ENCODE results near the gene MED16. TPM values are rescaled to one million over a fixed set of nuclear protein-coding genes. Genes with fewer than 3 reads are reported as not detected.
"Not testable (repeated sequence)": the region's sequence is repeated elsewhere in the genome, so short reads cannot be mapped to it uniquely, and the experiment has no call there.

The MED16 gene
- polyA plus RNA-seq, 12 donors: 26.2 to 1,072 (median 32.9) TPM

DNA sequence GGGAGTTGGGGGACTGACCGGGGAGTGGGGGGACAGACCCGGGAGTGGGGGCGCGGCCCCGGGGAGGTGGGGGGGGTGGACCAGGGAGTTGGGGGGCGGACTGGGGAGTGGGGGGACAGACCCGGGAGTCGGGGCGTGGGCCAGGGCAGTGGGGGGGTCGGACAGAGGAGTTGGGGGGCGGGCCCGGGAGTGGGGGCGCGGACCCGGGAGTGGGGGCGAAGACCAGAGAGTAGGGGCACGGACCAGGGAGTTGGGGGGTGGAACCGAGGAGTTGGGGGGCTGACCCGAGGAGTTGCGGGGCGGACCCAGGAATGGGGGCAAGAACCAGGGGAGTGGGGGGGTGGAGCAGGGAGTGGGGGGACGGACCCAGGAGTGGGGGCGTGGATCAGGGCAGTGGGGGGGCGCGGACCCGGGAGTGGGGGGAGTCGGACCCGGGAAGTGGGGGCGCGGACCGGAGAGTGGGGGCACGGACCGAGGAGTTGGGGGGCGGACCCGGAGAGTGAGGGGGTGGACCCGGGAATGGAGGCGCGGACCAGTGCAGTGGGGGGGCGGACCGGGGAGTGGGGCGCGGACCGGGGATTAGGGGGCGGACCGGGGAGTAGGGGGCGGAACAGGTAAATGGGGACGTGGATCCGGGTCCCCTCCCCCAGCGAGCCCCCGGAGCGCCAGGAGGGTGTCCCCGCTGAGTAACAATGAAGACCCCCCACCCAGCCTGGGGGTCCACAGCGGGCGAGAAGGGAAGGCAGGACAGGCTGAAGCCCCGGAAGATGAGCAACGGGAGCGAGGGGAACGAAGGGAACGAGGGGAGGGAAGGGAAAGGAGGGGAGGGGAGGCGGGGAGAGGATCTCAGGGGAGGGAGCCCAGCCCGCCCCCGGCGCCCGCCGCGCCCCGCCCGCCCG, 19.4 kb upstream of the MED16 start:
- DNase-seq: no peak

DNA sequence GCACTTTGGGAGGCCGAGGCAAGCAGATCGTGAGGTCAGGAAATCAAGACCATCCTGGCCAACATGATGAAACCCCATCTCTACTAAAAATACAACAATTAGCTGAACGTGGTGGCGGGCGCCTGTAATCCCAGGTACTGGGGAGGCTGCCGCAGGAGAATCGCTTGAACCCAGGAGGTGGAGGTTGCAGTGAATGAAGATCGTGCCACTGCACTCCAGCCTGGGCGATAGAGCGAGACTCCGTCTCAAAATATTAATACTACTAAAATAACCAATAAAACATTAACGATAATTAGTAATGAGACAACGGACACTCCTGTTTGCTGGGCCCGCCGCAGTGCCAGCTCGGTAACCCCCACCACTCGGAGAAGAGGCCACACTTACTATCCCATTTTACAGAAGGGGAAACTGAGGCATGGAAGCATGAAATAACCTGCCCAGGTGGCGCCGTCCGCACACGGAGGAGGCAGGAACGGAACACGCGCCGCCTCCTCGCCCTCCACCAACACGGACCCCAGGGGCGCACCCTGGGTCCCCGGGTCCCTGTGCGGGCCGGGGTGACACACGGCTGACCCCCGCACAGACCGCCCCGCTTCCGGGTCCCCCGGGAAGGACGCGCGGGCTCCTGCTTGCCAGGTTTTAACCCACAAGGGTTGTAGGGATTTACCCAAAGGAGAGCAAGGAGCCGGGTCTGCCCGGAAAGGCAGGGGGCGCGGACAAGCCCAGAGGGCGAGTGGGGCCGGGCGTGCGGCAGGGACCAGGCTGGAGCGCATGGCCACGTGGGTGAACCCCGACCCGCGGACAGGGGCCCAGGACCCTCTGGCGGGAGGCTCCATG, 18.4 kb upstream of the MED16 start:
- DNase-seq: no peak

DNA sequence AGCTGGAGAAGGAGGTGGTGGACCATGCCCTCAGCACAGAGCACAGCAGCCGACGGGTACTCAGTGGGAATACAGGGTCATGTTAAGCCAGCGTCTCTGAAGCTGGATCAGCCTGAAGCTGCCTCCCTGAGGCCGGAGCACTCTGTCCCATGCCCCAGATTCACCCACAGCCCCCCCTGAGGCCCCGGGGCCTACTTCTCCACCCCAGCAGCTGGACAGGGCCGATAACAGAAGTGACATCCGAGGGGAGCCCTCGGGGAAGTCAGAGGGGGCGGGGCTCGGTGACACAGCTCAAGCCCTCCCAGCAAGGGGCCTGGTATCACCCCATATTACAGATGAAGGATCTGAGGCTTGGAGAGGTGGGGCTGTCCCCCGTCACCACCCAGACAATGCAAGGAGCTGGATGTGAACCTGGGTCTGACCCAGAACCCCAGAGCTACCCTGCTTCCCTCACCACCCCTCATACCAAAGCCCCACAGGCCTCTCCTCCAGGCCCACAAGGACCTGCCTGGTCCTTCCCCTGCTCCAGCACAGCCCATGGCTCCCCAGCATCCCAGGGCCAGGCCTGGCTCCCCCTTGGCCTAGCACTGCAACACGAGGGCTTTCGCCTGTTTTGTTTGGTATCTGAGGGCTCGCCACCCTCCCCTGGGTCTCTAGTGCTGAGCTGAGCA, 14.3 kb upstream of the MED16 start:
- no peak for DNase-seq

DNA sequence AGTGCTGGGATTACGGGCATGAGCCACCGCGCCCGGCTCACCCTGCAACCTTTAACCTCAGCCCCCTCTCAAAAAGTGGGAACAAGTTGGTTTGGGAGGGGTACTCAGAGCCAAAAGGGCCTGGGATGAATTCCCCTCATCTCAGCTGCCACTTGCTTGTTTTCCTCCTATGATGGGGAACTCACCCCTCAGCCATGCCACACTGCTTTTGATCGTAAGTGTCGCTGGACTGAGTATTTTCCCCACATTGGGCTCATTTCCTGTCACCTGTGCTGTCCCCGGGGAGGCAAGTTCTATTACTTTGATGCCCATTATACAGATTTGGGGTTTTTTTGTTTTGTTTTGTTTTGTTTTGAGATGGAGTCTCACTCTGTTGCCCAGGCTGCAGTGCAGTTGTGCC, 13.5 kb upstream of the MED16 start:
- no peak for DNase-seq

DNA sequence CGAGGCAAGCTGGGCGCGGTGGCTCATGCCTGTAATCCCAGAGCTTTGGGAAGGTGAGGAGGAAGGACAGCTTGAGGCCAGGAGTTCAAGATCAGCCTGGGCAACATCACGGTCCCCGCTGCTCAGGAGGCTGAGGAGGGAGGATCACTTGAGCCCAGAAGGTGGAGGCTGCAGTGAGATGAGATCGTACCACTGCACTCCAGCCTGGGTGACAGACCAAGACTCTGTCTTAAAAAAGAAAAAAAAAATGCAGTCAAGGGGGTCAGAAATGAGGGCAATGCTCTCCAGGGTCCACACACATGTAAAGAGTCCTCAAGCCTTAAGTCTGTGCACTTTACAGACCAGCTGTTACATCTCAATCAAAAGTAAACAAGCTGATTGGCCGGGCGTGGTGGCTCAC, 11.6 kb upstream of the MED16 start:
- DNase-seq: no peak

DNA sequence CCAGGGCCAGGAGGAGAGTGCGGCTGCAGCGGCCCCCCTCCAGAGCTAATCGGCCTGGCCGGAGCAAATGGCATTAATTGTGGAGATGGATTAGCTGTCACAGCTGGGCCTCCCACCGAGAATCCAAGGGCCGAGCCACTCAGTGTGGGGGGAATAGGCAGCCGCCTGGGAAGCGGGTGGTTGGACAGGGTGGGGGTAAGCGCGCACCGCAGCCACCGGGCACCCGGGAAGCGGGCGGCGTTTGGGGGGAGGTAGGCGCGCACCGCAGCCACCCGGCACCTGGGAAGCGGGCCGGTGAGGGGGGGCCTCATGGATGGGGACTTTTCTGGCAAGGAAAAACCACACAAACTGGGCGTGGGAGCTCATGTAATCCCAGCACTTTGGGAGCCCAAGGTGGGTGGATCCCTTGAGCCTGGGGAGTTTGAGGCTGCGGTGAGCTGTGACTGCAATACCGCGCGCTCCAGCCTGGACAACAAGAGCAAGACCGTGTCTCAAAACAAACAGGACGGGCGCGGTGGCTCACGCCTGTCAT, 10.3 kb upstream of the MED16 start:
- DNase-seq: no peak

DNA sequence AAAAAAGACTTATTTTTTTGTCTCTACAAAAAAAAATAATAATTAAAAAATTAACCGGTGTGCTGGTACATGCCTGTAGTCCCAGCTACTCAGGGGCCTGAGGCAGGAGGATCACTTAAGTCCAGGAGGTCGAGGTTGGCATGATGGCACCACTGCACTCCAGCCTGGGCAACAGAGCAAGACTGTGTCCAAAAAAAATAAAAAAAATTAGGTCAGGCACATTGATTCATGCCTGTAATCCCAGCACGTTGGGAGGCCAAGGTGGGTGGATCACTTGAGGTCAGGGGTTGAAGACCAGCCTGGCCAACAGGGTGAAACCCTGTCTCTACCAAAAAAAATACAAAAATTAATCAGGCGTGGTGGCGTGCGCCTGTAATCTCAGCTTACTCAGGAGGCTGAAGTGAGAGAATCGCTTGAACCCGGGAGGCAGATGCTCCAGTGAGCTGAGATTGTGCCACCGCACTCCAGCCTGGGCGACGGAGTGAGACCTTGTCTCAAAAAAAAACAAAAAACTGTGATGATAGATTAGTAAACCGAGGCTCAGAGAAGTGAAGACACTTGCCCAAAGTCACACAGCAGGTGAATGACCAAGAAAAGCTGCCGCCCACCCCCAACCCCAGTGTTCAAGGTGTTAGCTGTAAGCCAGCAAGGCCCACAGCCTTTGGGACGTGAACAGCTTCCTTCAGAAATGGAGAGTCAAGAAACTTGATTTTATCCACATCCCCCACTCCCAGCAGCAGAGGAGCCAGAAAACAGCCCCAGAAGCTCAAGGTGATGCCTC, 9.6 kb upstream of the MED16 start:
- no peak for DNase-seq

DNA sequence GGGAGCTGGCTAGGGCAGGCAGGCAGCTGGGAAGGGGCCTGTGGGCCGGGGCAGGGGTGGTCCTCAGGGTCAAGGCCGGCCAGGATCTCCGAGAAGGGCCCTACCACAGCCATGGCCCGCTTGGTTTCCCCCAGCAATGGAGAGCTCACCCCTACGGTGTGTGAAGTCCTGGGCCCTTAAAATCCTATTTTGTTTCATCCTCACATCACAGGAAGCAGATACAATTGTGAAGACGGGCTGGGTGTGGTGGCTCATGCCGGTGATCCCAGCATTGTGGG, 9.0 kb upstream of the MED16 start:
- no peak for DNase-seq

DNA sequence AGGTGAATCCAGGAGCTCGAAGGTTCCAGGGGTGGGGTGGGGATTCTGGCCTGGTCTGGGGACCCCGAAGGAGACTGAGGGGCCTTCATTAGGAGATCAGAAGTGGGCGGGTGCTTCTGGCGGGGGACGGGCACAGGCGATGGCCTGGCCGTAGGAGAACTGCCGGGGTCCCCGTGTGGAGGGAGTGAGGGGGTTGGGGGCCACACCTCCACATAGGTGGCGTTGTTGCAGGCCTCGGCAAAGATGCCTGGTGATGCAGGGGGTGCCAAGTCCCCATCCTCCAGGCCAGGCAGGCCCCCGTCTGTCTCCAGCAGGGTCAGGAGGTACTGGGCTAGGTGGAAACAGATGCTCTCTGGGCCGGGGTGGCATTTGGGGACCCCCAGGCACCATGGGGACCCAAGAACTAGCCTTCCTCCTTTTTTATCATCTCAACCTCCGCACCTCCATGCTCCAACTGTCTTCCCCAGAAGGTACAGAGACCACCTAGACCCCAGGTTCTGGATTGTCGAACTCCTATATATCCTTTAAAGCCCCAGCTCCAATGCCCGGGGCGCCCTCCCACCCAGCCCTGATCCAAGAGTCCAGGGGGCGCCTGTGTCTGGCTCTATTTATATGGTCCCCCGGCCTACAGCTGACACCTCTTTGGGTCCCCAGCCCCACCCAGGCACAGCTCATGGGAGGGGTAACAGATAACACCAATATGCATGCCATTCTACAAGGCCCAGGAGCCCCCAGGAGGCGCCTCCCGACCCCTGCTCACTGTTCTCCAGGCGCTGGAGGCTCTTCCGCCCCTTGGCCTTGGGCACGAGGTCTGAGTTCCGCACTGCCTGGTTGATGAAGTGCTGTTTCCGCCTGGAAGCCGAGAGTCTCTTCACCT, 8.5 kb upstream of the MED16 start:
- no peak for DNase-seq

DNA sequence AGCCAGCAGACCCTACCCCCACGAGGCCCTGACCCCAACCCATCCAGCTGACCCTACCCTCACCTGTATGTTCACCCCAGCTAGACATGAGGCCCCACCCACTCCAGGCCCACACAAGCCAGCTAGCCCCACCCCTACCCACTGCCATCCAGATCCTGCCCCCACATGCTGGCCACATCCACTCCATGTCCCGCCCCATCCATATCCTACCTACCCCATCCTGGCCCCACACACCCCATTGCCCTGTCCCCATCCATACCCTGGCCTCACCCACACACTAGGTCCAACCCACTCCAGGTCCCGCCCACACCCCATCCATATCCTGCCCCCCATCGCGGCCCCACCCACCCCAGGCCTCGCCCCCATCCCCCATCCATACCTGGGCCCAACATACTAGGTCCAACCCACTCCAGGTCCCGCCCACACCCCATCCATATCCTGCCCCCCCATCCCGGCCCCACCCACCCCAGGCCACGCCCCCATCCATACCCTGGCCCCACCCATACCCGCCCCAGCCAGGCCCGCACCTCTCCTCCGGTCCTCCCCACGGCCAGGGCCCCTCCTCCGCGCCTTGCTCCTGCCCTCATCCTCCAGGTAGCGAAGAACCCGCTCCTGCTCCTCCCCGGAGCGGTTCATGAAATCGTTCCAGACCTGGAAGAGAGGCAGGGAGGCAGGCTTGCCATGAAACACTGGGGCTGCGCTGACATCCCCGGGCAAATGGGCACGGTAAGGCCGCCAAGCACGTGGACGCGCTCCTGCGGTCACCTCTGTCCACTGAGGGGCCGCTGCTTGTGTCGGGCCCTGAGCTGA, 7.5 kb upstream of the MED16 start:
- no peak for DNase-seq

DNA sequence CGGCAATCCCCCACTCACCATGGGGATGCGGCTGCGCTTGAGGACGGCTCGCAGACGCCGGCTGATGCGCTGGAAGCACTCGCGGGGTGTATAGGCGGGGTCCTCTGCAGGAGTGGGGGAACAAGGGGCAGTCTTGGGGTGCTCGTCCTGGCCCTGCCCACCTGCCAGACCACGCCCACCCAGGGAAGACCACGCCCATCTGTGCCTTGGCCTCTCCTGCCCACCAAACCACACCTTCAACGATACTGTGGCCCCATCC, 7.0 kb upstream of the MED16 start:
- no peak for DNase-seq

DNA sequence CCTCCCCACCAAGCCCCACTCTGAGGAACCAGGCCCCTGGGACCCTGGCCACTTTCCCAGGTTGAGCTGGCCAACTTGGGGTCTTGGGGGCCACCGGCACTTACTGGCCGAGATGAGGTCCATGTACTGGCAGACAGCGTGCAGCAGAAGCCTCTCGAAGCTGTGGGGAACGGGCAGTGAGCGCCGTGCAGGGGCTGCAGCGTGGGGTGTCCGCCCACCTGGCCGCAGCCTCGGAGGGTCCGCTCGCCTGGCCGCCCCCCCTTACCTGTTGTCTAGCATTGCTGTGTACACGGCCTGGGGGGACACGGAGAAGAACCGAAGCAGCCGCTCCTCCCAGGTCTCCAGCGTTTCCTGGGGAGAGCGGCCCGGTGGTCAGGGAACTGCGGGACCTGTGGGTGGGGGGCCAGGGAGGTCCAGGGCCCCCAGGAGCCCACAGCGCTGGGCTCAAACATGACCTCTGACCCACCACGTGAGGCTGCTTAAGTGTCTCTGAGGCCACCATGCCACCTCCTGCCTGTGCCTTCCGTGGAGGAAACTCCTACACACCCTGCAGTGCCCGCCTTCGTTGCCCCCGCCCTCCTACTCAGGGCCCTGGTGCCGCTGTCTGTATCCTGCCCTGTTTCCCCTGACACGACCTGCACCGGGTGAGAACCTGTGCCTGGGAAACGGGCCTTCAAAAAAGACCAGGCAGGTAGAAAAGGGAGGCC, 6.5 kb upstream of the MED16 start:
- DNase-seq: no peak

DNA sequence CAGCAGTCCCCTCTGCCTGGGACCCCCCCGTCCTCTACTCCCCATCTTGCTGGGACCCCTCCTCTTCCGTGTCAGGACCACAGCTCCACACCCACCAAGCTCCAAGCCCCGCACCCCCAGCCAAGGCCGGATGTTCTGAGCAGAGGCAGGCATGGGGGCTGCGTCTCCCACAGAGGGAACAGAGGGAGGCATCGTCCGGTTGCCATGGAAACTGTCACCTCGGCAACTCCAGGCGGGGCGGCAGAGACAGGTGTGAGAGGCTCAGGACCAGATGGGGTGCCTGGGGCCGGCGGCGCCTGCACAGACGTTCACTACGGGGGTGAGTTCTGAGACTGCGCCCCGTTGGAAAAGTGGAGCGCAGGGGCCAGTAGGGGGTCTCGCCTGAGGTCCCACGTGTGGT, 5.7 kb upstream of the MED16 start:
- DNase-seq: no peak

DNA sequence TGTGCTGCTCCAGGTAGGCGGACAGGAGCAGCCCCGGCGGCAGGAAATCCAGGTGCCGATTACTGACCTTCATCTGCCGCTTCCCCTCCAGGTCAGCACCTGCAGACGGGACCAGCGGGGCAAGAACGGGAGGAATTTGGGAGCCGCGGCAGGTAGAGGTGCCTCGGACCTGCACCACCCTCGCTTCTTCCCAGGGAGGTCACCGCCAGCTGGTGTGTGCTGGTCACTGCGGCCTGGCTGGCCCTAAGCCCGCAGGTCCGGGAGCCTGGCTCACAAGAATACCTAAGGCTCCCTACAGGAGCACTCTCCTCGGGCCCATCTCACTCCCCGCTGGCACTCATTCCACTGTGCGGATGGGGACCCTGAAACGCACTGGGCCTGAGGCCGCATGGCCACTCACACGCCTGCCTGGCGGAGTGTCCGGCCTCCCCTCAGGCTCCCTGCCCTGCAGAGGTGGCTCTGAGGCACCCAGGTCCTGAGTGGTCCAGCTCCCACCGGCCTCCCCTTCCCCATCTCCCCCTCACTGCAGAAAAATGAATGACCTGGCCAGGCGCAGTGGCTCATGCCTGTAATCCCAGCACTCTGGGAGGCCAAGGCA, 4.6 kb upstream of the MED16 start:
- no peak for DNase-seq

DNA sequence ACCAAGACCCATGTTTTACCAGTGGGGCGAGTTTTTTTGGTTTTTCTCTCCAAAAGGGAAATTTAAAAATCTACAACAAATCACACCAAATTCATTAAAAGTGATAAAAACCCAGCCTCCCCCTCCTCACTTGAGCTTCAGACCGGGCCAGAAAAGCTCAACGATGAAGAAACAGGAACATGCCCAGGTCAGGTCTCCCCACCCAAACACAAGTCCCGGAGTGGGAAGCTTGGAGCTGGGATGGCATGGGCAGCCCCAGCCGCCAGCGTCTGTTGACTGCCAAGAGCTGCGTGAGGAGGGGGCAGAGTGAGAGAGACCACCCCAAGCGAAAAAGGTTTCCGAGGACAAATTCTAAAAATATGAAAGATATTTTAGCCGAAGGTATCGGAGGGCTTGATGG, 4.0 kb upstream of the MED16 start:
- no peak for DNase-seq

DNA sequence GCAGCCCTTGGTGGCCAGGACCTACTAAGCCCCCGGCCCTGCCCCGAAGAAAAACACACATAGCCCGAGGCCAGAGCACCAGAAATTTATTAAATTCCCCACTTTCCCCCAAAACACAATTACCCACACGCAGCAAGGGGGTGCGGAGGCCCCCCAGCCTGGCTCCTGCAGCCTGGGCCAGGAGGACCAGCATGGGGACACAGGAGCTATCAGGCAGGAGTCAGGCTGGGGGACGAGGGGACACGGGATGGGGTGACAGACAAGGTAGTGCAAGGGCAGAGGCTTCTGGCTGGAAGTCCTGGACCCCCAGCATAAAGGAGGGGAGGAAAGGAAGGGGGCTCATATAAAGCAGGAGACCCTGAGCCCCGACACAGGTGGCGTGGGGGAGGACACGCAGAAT, 3.4 kb upstream of the MED16 start:
- DNase-seq: no peak

DNA sequence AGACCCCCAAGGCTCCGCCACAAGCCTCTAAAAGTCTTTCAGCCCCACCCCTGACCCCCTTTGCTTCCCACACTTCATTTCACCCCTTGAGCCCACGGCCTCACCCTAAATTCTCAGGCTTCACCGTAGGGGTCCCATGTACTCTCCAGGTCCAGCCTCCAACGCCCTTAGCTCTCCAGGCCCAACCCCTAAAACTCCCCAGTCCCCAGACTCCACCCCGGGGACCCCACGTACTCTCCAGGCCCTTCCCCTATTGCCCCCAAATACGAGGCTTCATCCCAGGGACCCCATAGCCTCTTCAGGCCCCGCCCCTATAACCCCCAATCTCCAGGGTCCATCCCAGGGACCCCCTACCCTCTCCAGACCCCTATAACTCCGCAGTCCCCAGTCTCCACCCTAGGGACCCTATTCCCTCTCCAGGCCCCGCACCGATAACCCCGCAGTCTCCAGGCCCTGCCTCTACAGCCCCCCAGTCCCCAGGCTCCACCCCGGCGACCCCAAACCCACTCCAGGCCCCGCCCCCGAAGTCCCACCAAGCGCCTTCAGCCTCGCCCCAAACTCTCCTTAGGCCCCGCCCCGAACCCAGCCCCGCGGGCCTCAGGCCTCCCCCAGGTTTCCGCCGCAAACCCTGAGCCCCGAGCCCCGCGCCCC, 619 bp downstream of the MED16 start:
- no peak for DNase-seq

DNA sequence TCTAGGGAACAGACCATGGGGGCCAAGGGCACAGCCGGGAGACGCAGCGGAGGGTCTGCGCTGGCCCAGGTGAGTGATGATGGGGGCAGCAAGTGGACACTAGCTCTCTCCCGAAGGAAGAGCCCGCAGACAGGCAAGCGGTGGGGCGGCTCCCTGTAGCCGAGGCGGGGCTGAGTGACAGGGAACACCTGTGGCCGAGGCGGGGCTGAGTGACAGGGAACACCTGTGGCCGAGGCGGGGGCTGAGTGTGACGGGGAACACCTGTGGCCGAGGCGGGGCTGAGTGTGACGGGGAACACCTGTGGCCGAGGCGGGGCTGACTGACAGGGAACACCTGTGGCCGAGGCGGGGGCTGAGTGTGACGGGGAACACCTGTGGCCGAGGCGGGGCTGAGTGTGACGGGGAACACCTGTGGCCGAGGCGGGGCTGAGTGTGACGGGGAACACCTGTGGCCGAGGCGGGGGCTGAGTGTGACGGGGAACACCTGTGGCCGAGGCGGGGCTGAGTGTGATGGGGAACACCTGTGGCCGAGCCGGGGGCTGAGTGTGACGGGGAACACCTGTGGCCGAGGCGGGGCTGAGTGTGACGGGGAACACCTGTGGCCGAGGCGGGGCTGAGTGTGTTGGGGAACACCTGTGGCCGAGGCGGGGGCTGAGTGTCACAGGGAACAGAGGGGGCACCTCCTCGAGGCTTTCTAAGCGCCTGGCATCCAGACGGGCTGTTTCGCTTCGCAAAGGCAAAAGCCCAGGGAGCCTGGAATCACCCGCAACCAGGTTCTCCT, 1.4 kb downstream of the MED16 start:
- not testable (repeated sequence) for DNase-seq
